Stimulated activated CD8-positive, alpha-beta memory T cell treated with anti-CD3 and anti-CD28 coated beads, Interleukin-7, amount 100 ng/mL, for 4 hours (primary cell): ENCODE data around the gene LANCL2.
"Not testable (repeated sequence)": the region's sequence is repeated elsewhere in the genome, so short reads cannot be mapped to it uniquely, and the experiment has no call there.

Experiments used
- DNase-seq, 2 donors: peaks; one replicate each; pipeline ENCODE4 v3.0.0-alpha.2; 2020; ENCODE audit warnings: low read depth in 2 of 2

The LANCL2 gene

GRCh38 chr7:55362927-55363326 is 2.2 kb upstream of the LANCL2 start:
- DNase-seq: no peak

GRCh38 chr7:55363386-55364170 is 1.6 kb upstream of the LANCL2 start:
- no peak for DNase-seq

- DNase-seq: peak; percentile 87 to 95
Observed at GRCh38 chr7:55365675-55366460, 731 bp downstream of the LANCL2 start.

GRCh38 chr7:55366461-55367070 is 1.4 kb downstream of the LANCL2 start:
- DNase-seq: no peak

- no peak for DNase-seq
Observed at GRCh38 chr7:55367283-55367840, 2.2 kb downstream of the LANCL2 start.

GRCh38 chr7:55369427-55370400 is 4.6 kb downstream of the LANCL2 start:
- no peak for DNase-seq

- no peak for DNase-seq
Observed at GRCh38 chr7:55374213-55374612, 9.1 kb downstream of the LANCL2 start.

- no peak for DNase-seq
Observed at GRCh38 chr7:55375237-55375636, 10.1 kb downstream of the LANCL2 start.

GRCh38 chr7:55377162-55377817 is 12.2 kb downstream of the LANCL2 start:
- DNase-seq: no peak

GRCh38 chr7:55379285-55379684 is 14.1 kb downstream of the LANCL2 start:
- DNase-seq: no peak

GRCh38 chr7:55381189-55381588 is 16.1 kb downstream of the LANCL2 start:
- DNase-seq: no peak

GRCh38 chr7:55381696-55382095 is 16.6 kb downstream of the LANCL2 start:
- DNase-seq: no peak

GRCh38 chr7:55382251-55382650 is 17.1 kb downstream of the LANCL2 start:
- no peak for DNase-seq

- no peak for DNase-seq
Observed at GRCh38 chr7:55386541-55386940, 21.4 kb downstream of the LANCL2 start.

- DNase-seq: no peak
Observed at GRCh38 chr7:55387062-55387965, 22.2 kb downstream of the LANCL2 start.

GRCh38 chr7:55396233-55396785 is 31.2 kb downstream of the LANCL2 start:
- no peak for DNase-seq

GRCh38 chr7:55397617-55398016 is 32.5 kb downstream of the LANCL2 start:
- DNase-seq: no peak

GRCh38 chr7:55400191-55400590 is 35.1 kb downstream of the LANCL2 start:
- no peak for DNase-seq

- DNase-seq: not testable (repeated sequence)
Observed at GRCh38 chr7:55402506-55402905, 37.4 kb downstream of the LANCL2 start.
